ENCODE data around the gene TANC1. TPM values are rescaled to one million over a fixed set of nuclear protein-coding genes. Genes with fewer than 3 reads are reported as not detected.

TANC1 gene
- total and polyA plus RNA-seq, 12 donors, result 17.8 to 90.5 (median 70.0) TPM

DNA sequence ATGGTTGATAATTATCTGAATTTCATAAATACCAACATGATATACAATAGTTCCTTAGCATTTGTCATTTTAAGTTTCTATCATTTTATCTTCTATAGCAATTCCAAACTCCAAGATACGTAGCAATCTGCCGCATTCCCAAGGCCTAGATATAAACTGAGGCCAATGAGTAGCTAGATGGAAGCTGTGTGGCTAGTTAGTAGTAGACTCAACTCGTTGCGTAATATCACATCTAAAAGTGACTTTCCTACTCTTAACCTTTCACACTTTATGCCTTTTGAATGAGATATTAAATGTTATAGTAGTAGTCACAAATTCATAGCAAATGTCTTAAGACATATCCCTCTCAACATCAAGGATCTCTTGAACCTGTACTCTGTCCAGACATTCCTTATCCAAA lies 284.5 kb downstream of the TANC1 start:
- intact Hi-C loops (cut with DNase I), result no loop called here
- peaks cover 0 to 53% (median 3%) of the 10 kb centered on the region in 9 donors for H3K36me3 ChIP-seq
- peaks cover 0 to 28% (median 16%) of the 10 kb centered on the region in 9 donors for H3K4me1 ChIP-seq
- WGBS, 2 donors, result 98 to 99% methylated on average over 4 of the region's 4 CpGs
- no peak overlapping the region for H3K27ac ChIP-seq
- H3K9me3 ChIP-seq, result no peaks in the 10 kb centered on the region
- DNase-seq (no peak), ATAC-seq (no peak)
- TF ChIP-seq CTCF (IDR thresholded peaks at IDR 0.05), result no peak
- H3K27me3 ChIP-seq, result no peaks in the 10 kb centered on the region
- H3K4me3 ChIP-seq, result no peak overlapping the region

GRCh38 chr2:159256159-159256558 lies 287.7 kb downstream of the TANC1 start:
- DNase-seq, result no peak
- Histone ChIP-seq H3K36me3 (peaks cover 0 to 76% (median 3%) of the 10 kb centered on the region in 9 donors), H3K4me1 (peaks cover 0 to 6% (median 0%) of the 10 kb centered on the region in 9 donors), H3K4me3 (no peak overlapping the region), H3K27ac (no peak overlapping the region), H3K27me3 (no peaks in the 10 kb centered on the region), H3K9me3 (no peaks in the 10 kb centered on the region)
- intact Hi-C loops (cut with DNase I), result no loop called here
- TF ChIP-seq CTCF (IDR thresholded peaks at IDR 0.05), result no peak
- no peak for ATAC-seq
- 56 to 58% methylated on average over 2 of the region's 2 CpGs for WGBS, 2 donors

DNA sequence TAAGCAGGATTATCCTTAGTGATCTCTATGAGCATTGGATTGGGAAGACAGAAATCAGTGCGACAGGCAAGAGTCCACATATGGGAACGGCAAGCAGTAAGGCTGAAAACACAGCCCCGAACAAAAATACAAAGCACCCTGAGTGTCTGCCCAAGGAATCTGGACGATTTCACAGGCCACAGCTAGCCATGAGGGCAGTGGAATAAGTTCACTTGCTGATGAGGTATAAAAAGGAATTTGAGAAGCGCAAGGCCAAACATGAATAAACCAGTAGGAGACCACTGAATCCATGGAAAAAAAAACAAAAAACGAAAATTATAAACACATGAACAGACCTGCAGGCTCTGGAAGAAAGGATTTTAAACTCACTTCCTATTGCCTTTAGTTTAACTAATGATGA lies 293.8 kb downstream of the TANC1 start:
- H3K36me3 ChIP-seq, result peaks cover 0 to 36% (median 0%) of the 10 kb centered on the region in 9 donors
- H3K27me3 ChIP-seq, result no peaks in the 10 kb centered on the region
- H3K4me1 ChIP-seq, result peaks cover 0 to 20% (median 0%) of the 10 kb centered on the region in 9 donors
- intact Hi-C loops (cut with DNase I), result loop anchor here in 1 of 10 donors (2.0 kb wide), 1 partner anchor 31 kb away; no protein-coding TSS in a partner anchor
- no peak overlapping the region for H3K4me3 ChIP-seq
- no peaks in the 10 kb centered on the region for H3K9me3 ChIP-seq
- ATAC-seq (peak in 4 of 8 donors; percentile 29 to 42 (median 38)), DNase-seq (no peak)
- 56 to 69% methylated on average over 6 of the region's 6 CpGs for WGBS, 2 donors
- no peak for TF ChIP-seq CTCF (IDR thresholded peaks at IDR 0.05)
- H3K27ac ChIP-seq, result peak overlapping the region; percentile 1 to 81 (median 62)

GRCh38 chr2:159262904-159263303 lies 294.5 kb downstream of the TANC1 start:
- Histone ChIP-seq H3K27ac (peak overlapping the region; percentile 1 to 81 (median 62)), H3K27me3 (no peaks in the 10 kb centered on the region), H3K36me3 (peaks cover 0 to 30% (median 0%) of the 10 kb centered on the region in 9 donors), H3K9me3 (no peaks in the 10 kb centered on the region), H3K4me3 (no peak overlapping the region), H3K4me1 (peaks cover 0 to 22% (median 2%) of the 10 kb centered on the region in 9 donors)
- 46 to 53% methylated on average over 5 of the region's 5 CpGs for WGBS, 2 donors
- ATAC-seq, result peak; percentile 82 to 94 (median 88)
- DNase-seq, result peak in 1 of 2 donors; percentile 36
- intact Hi-C loops (cut with DNase I), result loop anchor here in 1 of 10 donors (2.0 kb wide), 1 partner anchor 32 kb away; no protein-coding TSS in a partner anchor
- no peak for TF ChIP-seq CTCF (IDR thresholded peaks at IDR 0.05)
